EH (cell line): ENCODE data around the gene NUB1.

Experiments
- DNase-seq: peaks from one replicate; pipeline ENCODE4 v3.0.0-alpha.2; 2015; ENCODE audit warnings: low read depth

Gene NUB1

GRCh38 chr7:151405588-151405987 lies 64.0 kb downstream of the NUB1 start:
- no peak for DNase-seq

GRCh38 chr7:151406051-151406875 lies 64.7 kb downstream of the NUB1 start:
- DNase-seq, result no peak

- no peak for DNase-seq
Measured at GRCh38 chr7:151406886-151407583, 65.4 kb downstream of the NUB1 start.

GRCh38 chr7:151408498-151408838 lies 66.9 kb downstream of the NUB1 start:
- no peak for DNase-seq

- DNase-seq, result no peak
Measured at GRCh38 chr7:151408839-151409666, 67.4 kb downstream of the NUB1 start.

GRCh38 chr7:151409667-151410404 lies 68.2 kb downstream of the NUB1 start, which contains the start of gene WDR86:
TSS of gene WDR86 (minus strand) at chr7:151410038. CDS start at chr7:151409589, 449 bp downstream.
- DNase-seq, result no peak

- no peak for DNase-seq
Measured at GRCh38 chr7:151410405-151411390, 69.1 kb downstream of the NUB1 start.

GRCh38 chr7:151411551-151411950 lies 69.9 kb downstream of the NUB1 start:
- no peak for DNase-seq

GRCh38 chr7:151412318-151412717 lies 70.7 kb downstream of the NUB1 start:
- no peak for DNase-seq

GRCh38 chr7:151413241-151413640 lies 71.6 kb downstream of the NUB1 start:
- no peak for DNase-seq

GRCh38 chr7:151415375-151416105 lies 73.9 kb downstream of the NUB1 start:
- no peak for DNase-seq

- no peak for DNase-seq
Measured at GRCh38 chr7:151416112-151416940, 74.7 kb downstream of the NUB1 start.

GRCh38 chr7:151416941-151417315 lies 75.3 kb downstream of the NUB1 start:
- no peak for DNase-seq

GRCh38 chr7:151420144-151420543 lies 78.5 kb downstream of the NUB1 start:
- DNase-seq, result no peak

- DNase-seq, result no peak
Measured at GRCh38 chr7:151422212-151422611, 80.6 kb downstream of the NUB1 start.

GRCh38 chr7:151423226-151423625 lies 81.6 kb downstream of the NUB1 start:
- no peak for DNase-seq

GRCh38 chr7:151423936-151424335 lies 82.3 kb downstream of the NUB1 start:
- DNase-seq, result no peak

GRCh38 chr7:151424799-151425198 lies 83.2 kb downstream of the NUB1 start:
- no peak for DNase-seq
